OCI-LY3 (cell line): ENCODE measurements around the gene CD300LF.
A peak's percentile ranks its signal among the peaks of the same experiment; 100 is the strongest.

Source experiments
- H2AFZ ChIP-seq: fragments of 200-600, 300-600 bp; shearing (Covaris generic); 2 replicates; pipeline ENCODE4 v1.6.0; 2014; ENCODE audit warnings: antibody characterized with exemption, low read depth, low read length
- H3K27ac ChIP-seq: fragments of 200-600, 300-600 bp; sonication (generic); 2 replicates; pipeline ENCODE4 v1.5.1; 2014; ENCODE audit warnings: mild to moderate bottlenecking, low read length, moderate library complexity, mixed read lengths
- H3K27me3 ChIP-seq: fragments of 200-600, 300-600 bp; sonication (generic); 2 replicates; pipeline ENCODE4 v1.6.1; 2014; ENCODE audit warnings: low read depth, low read length, mixed read lengths
- H3K36me3 ChIP-seq: fragments of 200-600, 300-600 bp; sonication (generic); replicated peaks from 2 replicates; pipeline ENCODE3; 2014; ENCODE audit warnings: low read depth, low read length, mixed read lengths
- H3K4me1 ChIP-seq: fragments of 300-600, 200-600 bp; sonication (generic); 2 replicates; pipeline ENCODE4 v1.6.1; 2014; ENCODE audit warnings: low read length, mixed read lengths
- H3K4me2 ChIP-seq: fragments of 200-600, 300-600 bp; sonication (generic); 2 replicates; pipeline ENCODE4 v1.6.1; 2014; ENCODE audit warnings: low read length, mixed read lengths
- H3K4me3 ChIP-seq: fragments of 300-600, 200-600 bp; sonication (generic); 2 replicates; pipeline ENCODE4 v1.5.1; 2014; ENCODE audit warnings: antibody characterized with exemption, mild to moderate bottlenecking, low read length, moderate library complexity
- H3K79me2 ChIP-seq: fragments of 300-600, 200-600 bp; shearing (Covaris generic); 2 replicates; pipeline ENCODE4 v1.6.1; 2014; ENCODE audit warnings: mild to moderate bottlenecking, low read length, mixed read lengths
- H3K9ac ChIP-seq: fragments of 300-600, 200-600 bp; shearing (Covaris generic); 2 replicates; pipeline ENCODE4 v1.6.0; 2014; ENCODE audit warnings: mild to moderate bottlenecking, low read length, moderate library complexity
- H3K9me3 ChIP-seq: fragments of 200-600, 300-600 bp; shearing (Covaris generic); 2 replicates; pipeline ENCODE4 v1.6.1; 2014; ENCODE audit warnings: low read length, mixed read lengths; ENCODE audit not compliant: insufficient read depth
- H4K20me1 ChIP-seq: fragments of 200-600, 300-600 bp; sonication (generic); 2 replicates; pipeline ENCODE4 v1.6.1; 2016; ENCODE audit warnings: low read length, mixed read lengths; ENCODE audit not compliant: insufficient read depth
- EZH2phosphoT487 ChIP-seq: fragments of 200-600 bp; shearing (Covaris generic); IDR thresholded peaks from 2 replicates; pipeline ENCODE4 v1.6.1; 2018; ENCODE audit warnings: antibody characterized with exemption, mixed run types, low read depth
- TF ChIP-seq, protein P1 (sequence below): fragments of 200-600, 300-600 bp; sonication (generic); IDR thresholded peaks from 2 replicates; pipeline ENCODE4 v1.5.1; 2014; ENCODE audit warnings: antibody characterized with exemption, low read length, low read depth

CD300LF gene

DNA sequence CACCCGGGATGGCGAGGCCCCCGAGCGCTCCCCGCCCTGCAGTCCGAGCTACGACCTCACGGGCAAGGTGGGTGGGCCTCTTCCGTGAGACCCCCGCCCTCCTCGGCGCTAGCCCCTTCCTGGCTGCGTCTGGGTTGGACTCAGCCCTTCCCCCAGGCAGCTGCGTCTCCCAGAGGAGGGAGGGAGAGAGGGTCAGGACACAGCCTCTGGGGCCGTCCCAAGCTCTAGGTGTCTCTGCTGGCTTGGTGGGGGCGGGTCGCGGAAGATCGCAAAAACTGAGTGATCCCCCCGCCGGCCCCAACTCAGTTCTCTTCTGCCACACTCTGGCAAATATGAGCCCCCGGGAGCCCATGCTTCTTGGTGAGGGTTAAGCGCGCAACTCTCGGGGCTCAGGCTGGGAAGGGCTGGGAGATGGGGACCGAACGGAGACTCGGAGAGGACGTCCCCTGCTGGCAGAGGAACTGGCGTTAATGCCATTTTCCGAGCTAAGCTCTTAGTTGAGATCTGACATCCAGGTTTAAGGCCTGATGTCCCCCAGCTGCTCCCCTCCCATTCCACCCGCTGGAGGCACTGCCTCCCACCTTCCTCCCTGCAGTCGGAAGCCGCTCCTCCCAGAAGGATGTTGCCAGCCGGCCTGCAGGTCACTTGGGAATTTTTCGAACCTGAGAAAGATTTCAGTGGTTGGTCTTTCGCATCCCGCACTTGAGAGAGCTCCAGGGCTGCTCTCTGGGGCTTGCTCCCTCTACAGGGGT, 24.8 kb upstream of the CD300LF start:
- no peaks in the 10 kb centered on the region for H3K4me1 ChIP-seq

DNA sequence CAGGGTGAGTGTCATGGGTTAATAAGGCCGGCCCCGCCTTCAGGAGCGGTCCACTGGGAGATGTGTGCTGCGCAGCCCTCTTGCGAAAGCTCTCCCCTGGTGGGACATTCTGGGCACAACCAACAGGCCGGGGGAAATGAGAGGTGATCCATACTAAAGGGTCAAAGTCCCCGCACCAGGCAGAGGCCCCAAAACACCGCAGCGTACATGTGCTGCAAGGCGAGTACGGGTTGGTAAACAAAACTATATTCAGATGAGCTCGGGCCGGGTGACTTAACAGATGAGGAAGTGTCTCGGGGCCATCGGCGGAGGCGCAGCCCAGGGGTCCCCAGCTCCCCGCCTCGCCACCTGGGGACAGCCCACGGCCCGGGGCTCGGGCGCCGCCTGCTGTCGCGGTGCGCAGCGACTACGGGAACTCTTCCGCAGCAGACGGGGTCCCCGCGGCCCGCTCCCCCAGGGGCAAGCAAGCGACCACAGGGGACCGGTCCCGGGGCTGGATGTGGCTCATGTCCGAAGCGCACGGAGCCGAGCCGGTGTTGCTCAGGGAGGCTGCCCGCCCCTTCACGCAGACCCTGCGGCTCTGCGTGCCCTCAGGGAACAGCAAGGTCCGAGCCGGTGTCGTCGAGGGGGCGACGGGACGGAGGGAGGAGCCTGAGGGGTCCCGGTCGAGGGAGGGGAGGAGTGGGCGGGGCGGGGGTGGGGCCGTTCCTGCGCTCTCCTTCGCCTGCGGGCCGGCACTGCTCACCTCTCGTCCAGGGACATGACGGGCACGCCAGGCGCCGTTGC, 24.0 kb upstream of the CD300LF start, which contains the start of gene RAB37:
RAB37 (plus strand) TSS at position 744 of the 786 bp plus-strand sequence; CDS start at position 761, 17 bp downstream.
- Histone ChIP-seq H4K20me1 (no peaks in the 10 kb centered on the region), H3K79me2 (no peaks in the 10 kb centered on the region), H3K27ac (no peak within 1 kb of the TSS), H3K4me2 (peak within 1 kb of the TSS; percentile 38), H3K9me3 (no peaks in the 10 kb centered on the region), H3K27me3 (peaks cover 15% of the 10 kb centered on the region), H3K4me1 (no peaks in the 10 kb centered on the region), H3K36me3 (no peaks in the 10 kb centered on the region), H3K9ac (no peak within 1 kb of the TSS), H3K4me3 (0 out of 2 replicates have a peak within 1 kb of the TSS, but pooled peaks have one; percentile 16), H2AFZ (0 out of 2 replicates have a peak within 1 kb of the TSS, but pooled peaks have one; percentile 39)
- TF ChIP-seq, protein P1, sequence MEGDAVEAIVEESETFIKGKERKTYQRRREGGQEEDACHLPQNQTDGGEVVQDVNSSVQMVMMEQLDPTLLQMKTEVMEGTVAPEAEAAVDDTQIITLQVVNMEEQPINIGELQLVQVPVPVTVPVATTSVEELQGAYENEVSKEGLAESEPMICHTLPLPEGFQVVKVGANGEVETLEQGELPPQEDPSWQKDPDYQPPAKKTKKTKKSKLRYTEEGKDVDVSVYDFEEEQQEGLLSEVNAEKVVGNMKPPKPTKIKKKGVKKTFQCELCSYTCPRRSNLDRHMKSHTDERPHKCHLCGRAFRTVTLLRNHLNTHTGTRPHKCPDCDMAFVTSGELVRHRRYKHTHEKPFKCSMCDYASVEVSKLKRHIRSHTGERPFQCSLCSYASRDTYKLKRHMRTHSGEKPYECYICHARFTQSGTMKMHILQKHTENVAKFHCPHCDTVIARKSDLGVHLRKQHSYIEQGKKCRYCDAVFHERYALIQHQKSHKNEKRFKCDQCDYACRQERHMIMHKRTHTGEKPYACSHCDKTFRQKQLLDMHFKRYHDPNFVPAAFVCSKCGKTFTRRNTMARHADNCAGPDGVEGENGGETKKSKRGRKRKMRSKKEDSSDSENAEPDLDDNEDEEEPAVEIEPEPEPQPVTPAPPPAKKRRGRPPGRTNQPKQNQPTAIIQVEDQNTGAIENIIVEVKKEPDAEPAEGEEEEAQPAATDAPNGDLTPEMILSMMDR, result no peak
- no peak for TF ChIP-seq EZH2phosphoT487

More for the DNA sequence above, 24.8 kb upstream of the CD300LF start:
- H4K20me1 ChIP-seq, result no peaks in the 10 kb centered on the region
- H3K27me3 ChIP-seq, result peaks cover 15% of the 10 kb centered on the region
- H3K27ac ChIP-seq, result no peak overlapping the region
- H3K9me3 ChIP-seq, result no peaks in the 10 kb centered on the region
- no peak overlapping the region for H3K9ac ChIP-seq
- H3K4me3 ChIP-seq, result 0 out of 2 replicates have a peak overlapping the region, but pooled peaks have one; percentile 16
- H3K36me3 ChIP-seq, result no peaks in the 10 kb centered on the region
- H3K79me2 ChIP-seq, result no peaks in the 10 kb centered on the region
- peak overlapping the region; percentile 38 for H3K4me2 ChIP-seq
- 0 out of 2 replicates have a peak overlapping the region, but pooled peaks have one; percentile 39 for H2AFZ ChIP-seq
- TF ChIP-seq, protein P1, result peak; percentile 34; the same call in 1 of the 2 replicates
- TF ChIP-seq EZH2phosphoT487, result no peak

DNA sequence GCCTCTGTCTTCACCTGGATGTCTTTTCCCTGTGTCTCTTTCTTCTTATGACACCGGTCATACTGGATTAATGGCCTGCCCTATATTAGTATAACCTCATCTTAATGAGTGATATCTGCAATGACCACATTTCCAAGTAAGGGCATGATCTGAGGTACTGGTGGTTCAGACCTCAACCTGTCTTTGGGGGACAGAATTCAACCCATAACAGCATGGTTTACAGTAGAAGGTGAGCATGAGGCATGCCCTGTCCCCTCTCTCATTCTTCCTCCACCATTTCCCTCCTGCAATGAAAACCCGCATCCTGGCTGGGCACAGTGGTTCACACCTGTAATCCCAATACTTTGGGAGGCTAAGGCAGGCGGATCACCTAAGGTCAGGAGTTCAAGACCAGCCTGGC, 21.5 kb upstream of the CD300LF start:
- no peaks in the 10 kb centered on the region for H3K9me3 ChIP-seq
- H3K4me1 ChIP-seq, result no peaks in the 10 kb centered on the region
- H3K27me3 ChIP-seq, result peaks cover 18% of the 10 kb centered on the region
- H4K20me1 ChIP-seq, result no peaks in the 10 kb centered on the region
- no peak overlapping the region for H2AFZ ChIP-seq
- H3K9ac ChIP-seq, result no peak overlapping the region
- H3K36me3 ChIP-seq, result no peaks in the 10 kb centered on the region
- no peak overlapping the region for H3K4me3 ChIP-seq
- TF ChIP-seq, protein P1, result no peak
- no peak for TF ChIP-seq EZH2phosphoT487
- H3K4me2 ChIP-seq, result no peak overlapping the region
- H3K79me2 ChIP-seq, result no peaks in the 10 kb centered on the region
- H3K27ac ChIP-seq, result no peak overlapping the region
